ENCODE measurements around the gene RSPO3.

Gene RSPO3

DNA sequence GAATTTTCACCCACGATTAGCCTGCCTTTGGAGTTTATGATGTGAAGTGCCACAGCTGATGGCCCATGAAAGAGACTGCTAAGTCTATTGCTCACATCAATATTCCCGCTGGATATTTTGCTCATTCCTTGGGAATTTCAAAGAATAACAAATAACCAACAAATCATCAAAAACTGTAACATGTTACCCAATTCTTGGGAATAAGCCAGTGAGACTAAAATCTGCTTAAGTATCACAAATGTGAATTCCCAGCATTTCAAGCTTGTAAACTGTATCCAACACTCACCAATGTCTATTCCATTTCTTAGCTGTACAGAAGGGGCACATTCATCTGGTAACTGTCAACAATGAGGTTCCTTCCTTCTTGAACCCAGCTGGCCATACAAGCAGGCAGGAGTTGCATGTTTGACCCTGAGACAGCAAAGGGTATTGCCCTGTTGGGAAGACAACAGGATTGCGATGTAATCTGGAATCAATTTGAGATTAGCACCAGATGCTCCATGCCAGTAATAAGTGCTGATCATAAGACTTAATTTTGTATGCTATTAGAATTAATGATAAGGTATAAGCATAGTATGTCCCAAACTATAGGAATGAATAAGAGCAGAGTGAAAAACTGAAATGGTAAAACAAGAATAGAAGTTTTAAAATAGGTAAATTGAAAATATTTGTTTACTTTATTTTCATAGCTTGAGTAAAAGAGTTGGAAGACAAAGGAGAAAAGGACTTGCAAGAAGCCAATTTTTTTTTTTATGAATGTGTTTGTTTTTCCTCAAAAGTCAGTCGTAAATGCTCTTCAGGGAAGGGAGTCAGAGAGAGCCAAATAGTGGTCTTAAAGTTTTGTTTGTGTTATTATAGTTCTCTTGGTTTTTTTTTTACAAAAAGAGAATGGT, 58.8 kb downstream of the RSPO3 start:
- Histone ChIP-seq H3K4me2 (ENCODE audit: low read length) (no peak overlapping the region), H4K20me1 (ENCODE audit: control insufficient read depth, insufficient read depth, low read depth, low read length) (no peaks in the 10 kb centered on the region), H3K79me2 (ENCODE audit: control insufficient read depth, low read length) (no peaks in the 10 kb centered on the region), H3K9me2 (replicated peaks; ENCODE audit: control insufficient read depth, low read length) (no peaks in the 10 kb centered on the region), H3K4me1 (ENCODE audit: control insufficient read depth, low read length) (no peaks in the 10 kb centered on the region), H3K9me3 (ENCODE audit: control insufficient read depth, insufficient read depth, low read length) (no peaks in the 10 kb centered on the region), H3K27me3 (ENCODE audit: control insufficient read depth, low read length) (no peaks in the 10 kb centered on the region), H3K4me3 (ENCODE audit: low read length) (no peak overlapping the region), H3F3A (ENCODE audit: control insufficient read depth, insufficient read depth) (no peaks in the 10 kb centered on the region), H3K27ac (ENCODE audit: low read depth, low read length) (no peak overlapping the region), H3K36me3 (ENCODE audit: control insufficient read depth, low read length) (no peaks in the 10 kb centered on the region)
- TF ChIP-seq, protein P1, sequence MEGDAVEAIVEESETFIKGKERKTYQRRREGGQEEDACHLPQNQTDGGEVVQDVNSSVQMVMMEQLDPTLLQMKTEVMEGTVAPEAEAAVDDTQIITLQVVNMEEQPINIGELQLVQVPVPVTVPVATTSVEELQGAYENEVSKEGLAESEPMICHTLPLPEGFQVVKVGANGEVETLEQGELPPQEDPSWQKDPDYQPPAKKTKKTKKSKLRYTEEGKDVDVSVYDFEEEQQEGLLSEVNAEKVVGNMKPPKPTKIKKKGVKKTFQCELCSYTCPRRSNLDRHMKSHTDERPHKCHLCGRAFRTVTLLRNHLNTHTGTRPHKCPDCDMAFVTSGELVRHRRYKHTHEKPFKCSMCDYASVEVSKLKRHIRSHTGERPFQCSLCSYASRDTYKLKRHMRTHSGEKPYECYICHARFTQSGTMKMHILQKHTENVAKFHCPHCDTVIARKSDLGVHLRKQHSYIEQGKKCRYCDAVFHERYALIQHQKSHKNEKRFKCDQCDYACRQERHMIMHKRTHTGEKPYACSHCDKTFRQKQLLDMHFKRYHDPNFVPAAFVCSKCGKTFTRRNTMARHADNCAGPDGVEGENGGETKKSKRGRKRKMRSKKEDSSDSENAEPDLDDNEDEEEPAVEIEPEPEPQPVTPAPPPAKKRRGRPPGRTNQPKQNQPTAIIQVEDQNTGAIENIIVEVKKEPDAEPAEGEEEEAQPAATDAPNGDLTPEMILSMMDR (IDR thresholded peaks at IDR 0.05; ENCODE audit: low read depth, low read length, poor library complexity, severe bottlenecking), result no peak
- no peak for TF ChIP-seq EZH2phosphoT487 (IDR thresholded peaks at IDR 0.05; ENCODE audit: borderline replicate concordance, low read length)

DNA sequence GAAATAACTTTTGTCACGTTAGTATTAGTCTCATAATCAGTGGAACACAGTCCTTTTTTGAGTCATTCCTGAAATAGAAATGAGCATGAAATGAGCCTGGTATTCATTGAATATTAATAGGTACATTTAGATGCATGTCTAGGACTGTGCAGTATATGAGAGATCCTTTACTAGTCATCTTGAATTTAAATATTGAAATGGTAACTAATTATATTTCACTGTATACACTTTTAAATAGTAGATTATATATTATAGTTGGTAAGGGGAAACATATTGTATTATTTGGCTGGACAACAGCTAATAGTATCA, 59.4 kb downstream of the RSPO3 start:
- no peaks in the 10 kb centered on the region for H4K20me1 ChIP-seq (ENCODE audit: control insufficient read depth, insufficient read depth, low read depth, low read length)
- no peak overlapping the region for H3K27ac ChIP-seq (ENCODE audit: low read depth, low read length)
- H3K27me3 ChIP-seq (ENCODE audit: control insufficient read depth, low read length), result no peaks in the 10 kb centered on the region
- H3F3A ChIP-seq (ENCODE audit: control insufficient read depth, insufficient read depth), result no peaks in the 10 kb centered on the region
- no peaks in the 10 kb centered on the region for H3K36me3 ChIP-seq (ENCODE audit: control insufficient read depth, low read length)
- no peak for TF ChIP-seq EZH2phosphoT487 (IDR thresholded peaks at IDR 0.05; ENCODE audit: borderline replicate concordance, low read length)
- TF ChIP-seq, protein P1 (IDR thresholded peaks at IDR 0.05; ENCODE audit: low read depth, low read length, poor library complexity, severe bottlenecking), result no peak
- no peaks in the 10 kb centered on the region for H3K9me3 ChIP-seq (ENCODE audit: control insufficient read depth, insufficient read depth, low read length)
- H3K4me2 ChIP-seq (ENCODE audit: low read length), result no peak overlapping the region
- H3K79me2 ChIP-seq (ENCODE audit: control insufficient read depth, low read length), result no peaks in the 10 kb centered on the region
- no peaks in the 10 kb centered on the region for H3K9me2 ChIP-seq (replicated peaks; ENCODE audit: control insufficient read depth, low read length)
- H3K4me1 ChIP-seq (ENCODE audit: control insufficient read depth, low read length), result no peaks in the 10 kb centered on the region
- H3K4me3 ChIP-seq (ENCODE audit: low read length), result no peak overlapping the region

DNA sequence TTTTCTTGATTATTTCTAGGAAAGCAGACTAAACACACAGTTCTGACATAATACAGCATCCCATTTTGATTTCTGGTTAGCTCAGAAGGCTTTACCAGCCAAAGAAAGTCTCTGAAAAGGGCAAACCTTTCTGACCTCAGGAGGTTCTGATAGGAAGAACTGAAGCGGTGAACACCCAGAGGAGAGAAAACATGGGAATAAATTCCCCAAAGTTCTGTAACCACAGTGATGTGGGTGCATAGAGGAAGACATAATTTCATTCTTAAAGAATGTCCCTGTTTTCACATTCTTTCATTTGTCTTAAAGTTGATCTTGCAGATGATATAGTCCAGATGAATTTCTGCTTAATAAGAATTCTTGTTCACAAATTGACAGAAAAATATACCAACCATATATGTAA, 60.3 kb downstream of the RSPO3 start:
- TF ChIP-seq EZH2phosphoT487 (IDR thresholded peaks at IDR 0.05; ENCODE audit: borderline replicate concordance, low read length), result no peak
- TF ChIP-seq, protein P1 (IDR thresholded peaks at IDR 0.05; ENCODE audit: low read depth, low read length, poor library complexity, severe bottlenecking), result no peak
- Histone ChIP-seq H3K9me2 (replicated peaks; ENCODE audit: control insufficient read depth, low read length) (no peaks in the 10 kb centered on the region; the same call in 1 of the 2 replicates), H4K20me1 (ENCODE audit: control insufficient read depth, insufficient read depth, low read depth, low read length) (no peaks in the 10 kb centered on the region), H3K9me3 (ENCODE audit: control insufficient read depth, insufficient read depth, low read length) (no peaks in the 10 kb centered on the region), H3K79me2 (ENCODE audit: control insufficient read depth, low read length) (no peaks in the 10 kb centered on the region), H3F3A (ENCODE audit: control insufficient read depth, insufficient read depth) (no peaks in the 10 kb centered on the region), H3K4me1 (ENCODE audit: control insufficient read depth, low read length) (no peaks in the 10 kb centered on the region), H3K36me3 (ENCODE audit: control insufficient read depth, low read length) (no peaks in the 10 kb centered on the region), H3K4me2 (ENCODE audit: low read length) (no peak overlapping the region), H3K27me3 (ENCODE audit: control insufficient read depth, low read length) (no peaks in the 10 kb centered on the region), H3K4me3 (ENCODE audit: low read length) (no peak overlapping the region), H3K27ac (ENCODE audit: low read depth, low read length) (no peak overlapping the region)

All from DOHH2 (cell line).